Measurements from ENCODE around the gene DISP3. TPM values are rescaled to one million over a fixed set of nuclear protein-coding genes. Genes with fewer than 3 reads are reported as not detected.

Gene DISP3
- total RNA-seq, 1 experiment from 2014 or later = 1.1 TPM

- no peaks in the 10 kb centered on the region for H3K27me3 ChIP-seq (ENCODE audit: control insufficient read depth, insufficient read depth, low read length)
- in situ Hi-C loops (cut with HindIII; ENCODE audit: low pct_unique_long_range_greater_than_20kb, low sequenced_read_pairs) = no loop called here
- no TSS peak for BruUV-seq (replicated peaks)
- CTCF ChIA-PET = interaction anchor here (0.6 kb wide), 1 partner anchor 592 kb away, joined by 3 read pairs; no protein-coding TSS in a partner anchor
- POLR2A ChIA-PET = no interaction called here
- no peak for TF ChIP-seq SIN3A (IDR thresholded peaks at IDR 0.05; ENCODE audit: borderline replicate concordance, insufficient read depth, low read depth, low read length)
- no peak for TF ChIP-seq TCF7L2 (IDR thresholded peaks at IDR 0.05; ENCODE audit: low read depth, low read length)
- TF ChIP-seq, protein P1, sequence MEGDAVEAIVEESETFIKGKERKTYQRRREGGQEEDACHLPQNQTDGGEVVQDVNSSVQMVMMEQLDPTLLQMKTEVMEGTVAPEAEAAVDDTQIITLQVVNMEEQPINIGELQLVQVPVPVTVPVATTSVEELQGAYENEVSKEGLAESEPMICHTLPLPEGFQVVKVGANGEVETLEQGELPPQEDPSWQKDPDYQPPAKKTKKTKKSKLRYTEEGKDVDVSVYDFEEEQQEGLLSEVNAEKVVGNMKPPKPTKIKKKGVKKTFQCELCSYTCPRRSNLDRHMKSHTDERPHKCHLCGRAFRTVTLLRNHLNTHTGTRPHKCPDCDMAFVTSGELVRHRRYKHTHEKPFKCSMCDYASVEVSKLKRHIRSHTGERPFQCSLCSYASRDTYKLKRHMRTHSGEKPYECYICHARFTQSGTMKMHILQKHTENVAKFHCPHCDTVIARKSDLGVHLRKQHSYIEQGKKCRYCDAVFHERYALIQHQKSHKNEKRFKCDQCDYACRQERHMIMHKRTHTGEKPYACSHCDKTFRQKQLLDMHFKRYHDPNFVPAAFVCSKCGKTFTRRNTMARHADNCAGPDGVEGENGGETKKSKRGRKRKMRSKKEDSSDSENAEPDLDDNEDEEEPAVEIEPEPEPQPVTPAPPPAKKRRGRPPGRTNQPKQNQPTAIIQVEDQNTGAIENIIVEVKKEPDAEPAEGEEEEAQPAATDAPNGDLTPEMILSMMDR (IDR thresholded peaks at IDR 0.05) = no peak
- TF ChIP-seq, protein P2, sequence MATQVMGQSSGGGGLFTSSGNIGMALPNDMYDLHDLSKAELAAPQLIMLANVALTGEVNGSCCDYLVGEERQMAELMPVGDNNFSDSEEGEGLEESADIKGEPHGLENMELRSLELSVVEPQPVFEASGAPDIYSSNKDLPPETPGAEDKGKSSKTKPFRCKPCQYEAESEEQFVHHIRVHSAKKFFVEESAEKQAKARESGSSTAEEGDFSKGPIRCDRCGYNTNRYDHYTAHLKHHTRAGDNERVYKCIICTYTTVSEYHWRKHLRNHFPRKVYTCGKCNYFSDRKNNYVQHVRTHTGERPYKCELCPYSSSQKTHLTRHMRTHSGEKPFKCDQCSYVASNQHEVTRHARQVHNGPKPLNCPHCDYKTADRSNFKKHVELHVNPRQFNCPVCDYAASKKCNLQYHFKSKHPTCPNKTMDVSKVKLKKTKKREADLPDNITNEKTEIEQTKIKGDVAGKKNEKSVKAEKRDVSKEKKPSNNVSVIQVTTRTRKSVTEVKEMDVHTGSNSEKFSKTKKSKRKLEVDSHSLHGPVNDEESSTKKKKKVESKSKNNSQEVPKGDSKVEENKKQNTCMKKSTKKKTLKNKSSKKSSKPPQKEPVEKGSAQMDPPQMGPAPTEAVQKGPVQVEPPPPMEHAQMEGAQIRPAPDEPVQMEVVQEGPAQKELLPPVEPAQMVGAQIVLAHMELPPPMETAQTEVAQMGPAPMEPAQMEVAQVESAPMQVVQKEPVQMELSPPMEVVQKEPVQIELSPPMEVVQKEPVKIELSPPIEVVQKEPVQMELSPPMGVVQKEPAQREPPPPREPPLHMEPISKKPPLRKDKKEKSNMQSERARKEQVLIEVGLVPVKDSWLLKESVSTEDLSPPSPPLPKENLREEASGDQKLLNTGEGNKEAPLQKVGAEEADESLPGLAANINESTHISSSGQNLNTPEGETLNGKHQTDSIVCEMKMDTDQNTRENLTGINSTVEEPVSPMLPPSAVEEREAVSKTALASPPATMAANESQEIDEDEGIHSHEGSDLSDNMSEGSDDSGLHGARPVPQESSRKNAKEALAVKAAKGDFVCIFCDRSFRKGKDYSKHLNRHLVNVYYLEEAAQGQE (IDR thresholded peaks at IDR 0.05; ENCODE audit: insufficient read depth in 1 of 2, low read depth in 2 of 2, low read length in 1 of 2) = no peak
- no peak for ATAC-seq
- no peaks in the 10 kb centered on the region for H3K9me3 ChIP-seq (ENCODE audit: control insufficient read depth, insufficient read depth, low read depth, low read length)
- no peaks in the 10 kb centered on the region for H3K4me1 ChIP-seq (ENCODE audit: control insufficient read depth, insufficient read depth, low read length)
- no peak overlapping the region for H3K27ac ChIP-seq (ENCODE audit: low read length)
- H3K4me3 ChIP-seq (ENCODE audit: low read depth in 2 of 2, low read length in 2 of 2) = no peak overlapping the region
- intact Hi-C loops (cut with micrococcal nuclease; ENCODE audit: unreplicated experiment) = no loop called here
- DNase-seq (ENCODE audit: low read depth, low spot score) = no peak
- H3K36me3 ChIP-seq (ENCODE audit: control insufficient read depth, insufficient read depth, low read length) = no peaks in the 10 kb centered on the region
Measured at GRCh38 chr1:11524465-11525150, 45.7 kb downstream of the DISP3 start.

GRCh38 chr1:11525151-11525505 lies 46.2 kb downstream of the DISP3 start:
- Histone ChIP-seq H3K9me3 (ENCODE audit: control insufficient read depth, insufficient read depth, low read depth, low read length) (no peaks in the 10 kb centered on the region), H3K4me1 (ENCODE audit: control insufficient read depth, insufficient read depth, low read length) (no peaks in the 10 kb centered on the region), H3K4me3 (ENCODE audit: low read depth in 2 of 2, low read length in 2 of 2) (no peak overlapping the region), H3K36me3 (ENCODE audit: control insufficient read depth, insufficient read depth, low read length) (no peaks in the 10 kb centered on the region), H3K27ac (ENCODE audit: low read length) (no peak overlapping the region), H3K27me3 (ENCODE audit: control insufficient read depth, insufficient read depth, low read length) (no peaks in the 10 kb centered on the region)
- in situ Hi-C loops (cut with HindIII; ENCODE audit: low pct_unique_long_range_greater_than_20kb, low sequenced_read_pairs) (no loop called here), intact Hi-C loops (cut with micrococcal nuclease; ENCODE audit: unreplicated experiment) (no loop called here)
- DNase-seq (ENCODE audit: low read depth, low spot score) (no peak), ATAC-seq (no peak)
- BruUV-seq (replicated peaks) = no TSS peak
- ChIA-PET POLR2A (no interaction called here), CTCF (interaction anchor here (0.6 kb wide), 1 partner anchor 592 kb away, joined by 3 read pairs; no protein-coding TSS in a partner anchor)
- TF ChIP-seq, protein P2 (IDR thresholded peaks at IDR 0.05; ENCODE audit: insufficient read depth in 1 of 2, low read depth in 2 of 2, low read length in 1 of 2) = no peak
- TF ChIP-seq, protein P1 (IDR thresholded peaks at IDR 0.05) = no peak
- TF ChIP-seq TCF7L2 (IDR thresholded peaks at IDR 0.05; ENCODE audit: low read depth, low read length) (no peak), POLR2AphosphoS5 (IDR thresholded peaks at IDR 0.05; ENCODE audit: low read depth, low read length) (no peak), SIN3A (IDR thresholded peaks at IDR 0.05; ENCODE audit: borderline replicate concordance, insufficient read depth, low read depth, low read length) (no peak)
